OCI-LY1 (cell line): ENCODE measurements around the gene PDZD2.

Experiments used
- EZH2 ChIP-seq: fragments of 200-600 bp; sonication (generic), shearing (Covaris generic); IDR thresholded peaks from 2 replicates; pipeline ENCODE4 v1.8.0; 2017; ENCODE audit warnings: borderline replicate concordance, mixed run types, mild to moderate bottlenecking, antibody characterized with exemption, low read length, moderate library complexity, mixed read lengths
- TF ChIP-seq, protein P1 (sequence below): fragments of 200-600 bp; sonication (generic), shearing (Covaris generic); IDR thresholded peaks from 2 replicates; pipeline ENCODE4 v1.5.1; 2017; ENCODE audit warnings: mild to moderate bottlenecking, antibody characterized with exemption, low read length, moderate library complexity, mixed read lengths

DNA sequence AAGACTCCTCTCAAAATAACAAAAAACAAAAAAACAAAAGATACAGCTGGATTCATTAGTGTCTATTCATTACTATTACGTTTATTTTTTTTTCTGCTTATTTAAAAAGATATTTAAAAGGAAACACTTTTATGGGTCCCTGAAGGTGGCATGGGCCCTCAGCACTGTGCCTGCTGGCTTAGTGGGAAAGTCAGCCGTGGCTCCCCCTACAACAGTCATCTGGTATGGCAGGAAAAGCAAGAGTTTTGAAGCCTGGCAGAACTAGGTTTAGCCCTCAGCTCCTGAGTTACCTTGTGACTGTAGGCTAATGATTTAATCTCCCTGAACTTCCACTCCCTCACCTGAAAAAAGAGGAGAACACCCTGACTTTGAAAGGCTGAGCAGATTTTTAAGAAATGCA, 399.6 kb downstream of the PDZD2 start:
- TF ChIP-seq, protein P1, sequence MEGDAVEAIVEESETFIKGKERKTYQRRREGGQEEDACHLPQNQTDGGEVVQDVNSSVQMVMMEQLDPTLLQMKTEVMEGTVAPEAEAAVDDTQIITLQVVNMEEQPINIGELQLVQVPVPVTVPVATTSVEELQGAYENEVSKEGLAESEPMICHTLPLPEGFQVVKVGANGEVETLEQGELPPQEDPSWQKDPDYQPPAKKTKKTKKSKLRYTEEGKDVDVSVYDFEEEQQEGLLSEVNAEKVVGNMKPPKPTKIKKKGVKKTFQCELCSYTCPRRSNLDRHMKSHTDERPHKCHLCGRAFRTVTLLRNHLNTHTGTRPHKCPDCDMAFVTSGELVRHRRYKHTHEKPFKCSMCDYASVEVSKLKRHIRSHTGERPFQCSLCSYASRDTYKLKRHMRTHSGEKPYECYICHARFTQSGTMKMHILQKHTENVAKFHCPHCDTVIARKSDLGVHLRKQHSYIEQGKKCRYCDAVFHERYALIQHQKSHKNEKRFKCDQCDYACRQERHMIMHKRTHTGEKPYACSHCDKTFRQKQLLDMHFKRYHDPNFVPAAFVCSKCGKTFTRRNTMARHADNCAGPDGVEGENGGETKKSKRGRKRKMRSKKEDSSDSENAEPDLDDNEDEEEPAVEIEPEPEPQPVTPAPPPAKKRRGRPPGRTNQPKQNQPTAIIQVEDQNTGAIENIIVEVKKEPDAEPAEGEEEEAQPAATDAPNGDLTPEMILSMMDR, result no peak
- TF ChIP-seq EZH2, result no peak
